GM13977 (cell line): ENCODE measurements around the gene MYRIP.
"Not testable (repeated sequence)": the region's sequence is repeated elsewhere in the genome, so short reads cannot be mapped to it uniquely, and the experiment has no call there.

ENCODE experiments used
- DNase-seq: peaks from one replicate; pipeline ENCODE4 v3.0.0; 2012; ENCODE audit warnings: low spot score
- CTCF ChIP-seq: IDR thresholded peaks from 2 replicates; pipeline ENCODE4 v1.5.1; 2012; ENCODE audit warnings: mild to moderate bottlenecking, control low read depth; ENCODE audit not compliant: insufficient read depth; ENCODE audit errors: extremely low read depth, missing control alignments
- in situ Hi-C: fragments of 300-500 bp; cut with MboI; formaldehyde crosslinking; loops from one replicate; pipeline ENCODE4 v1.12.0; 2022; ENCODE audit warnings: low sequenced_read_pairs, low pct_unique_long_range_greater_than_20kb, mixed read lengths, inconsistent platforms; ENCODE audit not compliant: unreplicated experiment

MYRIP gene

GRCh38 chr3:40019376-40019775 is 210.0 kb downstream of the MYRIP start:
- TF ChIP-seq CTCF = no peak
- DNase-seq = no peak
- in situ Hi-C loops = no loop called here

GRCh38 chr3:40020689-40021088 is 211.3 kb downstream of the MYRIP start:
- no peak for DNase-seq
- in situ Hi-C loops = no loop called here
- TF ChIP-seq CTCF = no peak

GRCh38 chr3:40021338-40021737 is 211.9 kb downstream of the MYRIP start:
- no peak for TF ChIP-seq CTCF
- in situ Hi-C loops = no loop called here

GRCh38 chr3:40022297-40022827 is 213.0 kb downstream of the MYRIP start:
- no peak for TF ChIP-seq CTCF
- in situ Hi-C loops = no loop called here
- DNase-seq = no peak

More at GRCh38 chr3:40021338-40021737, 211.9 kb downstream of the MYRIP start:
- DNase-seq = no peak

GRCh38 chr3:40024526-40024925 is 215.1 kb downstream of the MYRIP start:
- DNase-seq = no peak
- no peak for TF ChIP-seq CTCF
- in situ Hi-C loops = no loop called here

GRCh38 chr3:40025892-40026291 is 216.5 kb downstream of the MYRIP start:
- DNase-seq, in situ Hi-C loops: not testable (repeated sequence)

GRCh38 chr3:40035177-40035576 is 225.8 kb downstream of the MYRIP start:
- TF ChIP-seq CTCF = no peak
- no peak for DNase-seq
- in situ Hi-C loops = no loop called here
